ENCODE results near the gene ACTMAP. TPM values are rescaled to one million over a fixed set of nuclear protein-coding genes. Genes with fewer than 3 reads are reported as not detected.

The ACTMAP gene, protein sequence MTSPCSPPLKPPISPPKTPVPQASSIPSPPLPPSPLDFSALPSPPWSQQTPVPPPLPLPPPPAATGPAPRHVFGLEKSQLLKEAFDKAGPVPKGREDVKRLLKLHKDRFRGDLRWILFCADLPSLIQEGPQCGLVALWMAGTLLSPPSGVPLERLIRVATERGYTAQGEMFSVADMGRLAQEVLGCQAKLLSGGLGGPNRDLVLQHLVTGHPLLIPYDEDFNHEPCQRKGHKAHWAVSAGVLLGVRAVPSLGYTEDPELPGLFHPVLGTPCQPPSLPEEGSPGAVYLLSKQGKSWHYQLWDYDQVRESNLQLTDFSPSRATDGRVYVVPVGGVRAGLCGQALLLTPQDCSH
- 14.9 to 18.5 TPM (median 17.5 TPM) in 5 replicates for total RNA-seq (2022; extraction: Qiagen RNA extraction; ENCODE audit: low read depth)

DNA sequence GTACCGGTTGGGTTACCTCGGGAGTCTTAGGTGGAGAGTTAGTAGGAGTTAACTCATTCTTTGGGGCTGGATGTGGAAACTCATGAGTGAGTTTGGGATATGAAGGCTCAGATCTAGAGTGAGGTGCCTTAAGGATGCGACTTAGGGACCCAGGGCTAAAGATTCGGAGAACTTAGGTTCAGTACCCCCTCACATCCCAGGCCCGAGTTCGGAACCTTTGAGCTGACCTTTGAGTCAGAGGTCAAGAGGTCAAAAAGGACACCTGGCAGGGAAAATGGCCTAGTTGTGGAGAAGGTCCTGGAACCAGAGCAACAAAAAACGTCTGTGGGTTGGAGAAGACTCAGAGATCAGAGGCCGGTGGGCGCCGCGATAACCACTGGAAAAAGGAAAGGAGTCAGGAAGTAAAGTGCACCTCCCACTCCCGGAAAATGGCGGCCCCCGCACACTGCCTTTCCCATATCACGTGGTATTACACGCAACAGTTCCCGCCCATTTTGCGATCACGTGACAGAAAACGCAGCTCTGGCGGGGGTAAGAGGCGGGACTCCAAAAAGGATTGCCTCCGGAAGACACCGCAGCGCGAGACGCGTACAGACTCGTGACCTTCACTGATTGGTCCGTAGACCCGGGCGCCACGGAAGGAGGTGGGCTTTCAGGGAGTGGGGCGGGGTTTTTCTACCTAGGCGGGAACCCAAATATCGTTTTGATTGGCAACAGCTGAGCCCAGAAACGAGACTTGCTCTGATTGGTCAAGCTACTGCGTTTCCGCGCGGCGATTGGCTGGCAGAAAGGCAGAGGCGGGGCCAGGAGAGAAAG lies at the start of gene ACTMAP:
Gene ACTMAP (minus strand): TSS at position 420 of the 816 bp plus-strand sequence. CDS start 674 bp downstream, outside the sequence.

DNA sequence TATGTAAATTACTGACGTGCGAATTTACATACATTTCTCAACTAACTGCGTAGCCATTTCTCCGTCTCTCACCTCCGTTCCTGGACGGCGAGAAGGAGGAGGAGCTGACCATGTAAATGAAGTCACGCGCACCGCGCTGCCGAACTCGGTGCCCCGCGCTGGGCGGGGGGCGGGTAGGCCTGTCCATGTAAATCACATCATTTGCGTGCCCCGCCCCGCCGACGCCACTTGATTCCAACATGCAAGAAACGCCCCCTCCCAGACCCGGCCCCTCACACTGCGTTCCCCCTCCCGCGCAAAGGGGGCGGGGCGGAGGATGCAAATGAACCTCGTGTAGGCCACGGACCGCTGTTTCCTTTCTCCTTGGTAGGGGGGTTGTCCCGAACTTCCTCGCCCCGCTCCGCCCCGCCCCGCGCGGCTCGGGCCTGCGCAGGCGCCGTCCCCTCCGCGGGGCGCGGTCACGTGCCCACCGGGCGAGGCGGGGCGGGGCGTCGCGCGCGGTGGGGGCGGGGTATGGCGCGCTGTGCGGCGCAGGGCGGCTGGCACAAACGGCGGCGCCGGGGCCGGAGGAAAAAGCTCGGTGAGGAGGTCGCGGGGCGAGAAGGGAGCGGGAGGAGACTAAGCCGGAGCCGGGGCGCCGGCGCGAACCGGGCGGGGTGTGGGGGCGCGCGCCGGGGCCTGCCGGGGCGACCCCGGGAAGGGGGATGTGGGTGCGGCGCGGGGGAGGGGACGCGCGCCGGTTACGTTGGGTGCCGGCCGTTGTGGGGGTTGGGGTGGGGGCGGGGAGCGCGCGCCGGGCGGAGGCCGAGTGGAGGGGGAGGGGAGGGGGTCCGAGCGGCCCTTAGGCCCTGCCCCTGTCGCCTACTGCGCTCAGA lies 48.6 kb upstream of the ACTMAP start, which contains the start of gene EGLN2:
Gene EGLN2 (plus strand): TSS at position 509 of the 875 bp plus-strand sequence. CDS start 1,382 bp downstream, outside the sequence.

DNA sequence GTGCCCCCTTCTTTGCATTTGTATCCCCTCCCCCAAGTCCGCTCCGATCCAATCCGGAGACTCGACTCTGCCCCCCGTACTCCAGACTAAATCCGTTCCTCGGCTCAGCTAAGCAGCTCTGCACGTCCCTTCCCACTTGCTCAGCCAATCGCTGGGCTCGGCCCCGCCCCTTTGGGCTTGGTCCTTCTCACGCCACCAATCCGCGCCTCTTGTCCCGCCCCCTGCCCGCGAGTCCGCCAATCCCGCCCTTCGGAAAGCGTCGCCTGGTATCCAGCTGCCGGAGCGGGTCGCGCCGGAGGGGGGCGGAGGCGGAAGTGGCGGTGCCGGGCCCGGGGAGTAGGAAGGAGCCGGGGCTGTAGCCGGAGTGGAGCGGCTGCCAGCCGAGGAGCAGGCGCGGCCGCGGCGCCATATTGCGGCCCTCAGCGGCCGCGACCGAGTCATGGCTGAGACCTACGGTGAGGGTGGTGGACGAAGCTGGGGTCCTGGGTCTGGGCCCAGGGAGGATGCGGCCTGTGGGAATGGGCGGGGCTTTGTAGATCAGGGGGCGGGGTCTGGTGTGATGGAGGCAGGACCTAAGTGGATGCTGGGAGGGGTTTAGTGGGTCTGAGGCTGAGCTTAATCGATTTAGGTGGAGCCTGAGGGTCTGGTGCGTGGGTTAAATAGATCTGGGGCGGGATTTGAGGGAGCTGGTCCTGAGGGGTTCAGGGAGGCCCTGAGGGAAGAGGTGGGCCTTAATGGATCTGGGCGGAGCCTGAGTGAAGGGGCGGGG lies 27.8 kb upstream of the ACTMAP start, which contains the start of gene RAB4B:
Gene RAB4B (plus strand): TSS at position 311 of the 769 bp plus-strand sequence. CDS start 129 bp downstream, at position 440.

DNA sequence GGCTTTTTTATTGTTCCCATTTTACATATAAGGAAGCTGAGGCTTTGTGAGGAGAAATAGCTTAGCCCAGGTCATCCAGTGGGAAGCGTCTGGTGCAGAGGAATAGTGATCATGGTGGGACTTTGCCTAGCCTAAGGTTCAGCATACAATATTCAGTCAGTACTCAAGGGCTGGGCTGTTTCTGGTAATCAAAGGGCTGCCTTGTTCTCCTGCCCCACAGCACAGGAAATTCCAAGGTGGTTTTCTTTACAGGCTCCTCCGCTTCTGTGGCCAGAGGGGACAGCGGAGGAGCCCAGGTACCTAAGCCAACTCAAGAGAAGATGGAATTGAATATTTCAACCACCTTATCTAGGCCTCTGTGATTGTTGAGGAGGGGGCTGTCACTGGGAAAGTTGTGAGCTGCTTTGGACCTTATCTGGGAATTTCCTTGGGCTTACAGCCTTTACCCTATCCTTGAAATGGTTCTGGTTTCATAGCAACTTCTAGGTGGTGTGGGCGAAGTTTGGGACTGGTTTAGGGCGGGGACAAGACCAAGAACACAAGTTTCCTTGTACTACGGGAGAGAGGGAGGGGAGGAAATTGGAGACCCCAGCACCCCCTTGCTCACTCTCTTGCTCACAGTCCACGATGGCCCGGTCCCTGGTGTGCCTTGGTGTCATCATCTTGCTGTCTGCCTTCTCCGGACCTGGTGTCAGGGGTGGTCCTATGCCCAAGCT lies 24.8 kb upstream of the ACTMAP start, which contains the start of gene MIA:
Gene MIA (plus strand): TSS at position 606 of the 716 bp plus-strand sequence. CDS start 22 bp downstream, at position 628.

DNA sequence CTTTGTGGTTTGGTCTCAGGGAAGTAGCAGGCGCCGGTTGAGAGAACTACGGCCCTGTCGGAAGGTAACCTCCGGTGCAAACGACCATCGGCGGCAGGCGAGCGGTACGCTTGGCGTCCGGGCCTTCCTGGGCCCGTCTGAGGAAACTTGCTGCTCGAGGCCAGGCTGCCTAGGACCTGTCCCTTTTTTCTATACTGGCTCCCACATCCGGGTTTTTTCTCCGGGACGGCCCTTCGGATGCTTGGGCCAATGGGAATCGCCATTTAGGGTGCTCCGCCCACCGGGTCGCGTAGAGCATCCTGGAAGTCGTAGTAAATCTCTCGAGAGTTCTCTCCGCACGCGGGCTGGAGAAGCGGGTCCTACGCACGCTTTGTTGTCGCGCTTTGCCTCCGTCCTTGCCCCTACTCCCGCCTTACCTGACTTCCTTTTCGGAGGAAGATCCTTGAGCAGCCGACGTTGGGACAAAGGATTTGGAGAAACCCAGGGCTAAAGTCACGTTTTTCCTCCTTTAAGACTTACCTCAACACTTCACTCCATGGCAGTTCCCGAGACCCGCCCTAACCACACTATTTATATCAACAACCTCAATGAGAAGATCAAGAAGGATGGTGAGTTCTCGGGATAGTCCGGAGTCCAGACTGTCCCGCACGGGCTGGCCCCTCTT lies 729 bp upstream of the ACTMAP start, which contains the start of gene SNRPA:
Gene SNRPA (plus strand): TSS at position 330 of the 664 bp plus-strand sequence. CDS start 206 bp downstream, at position 536.

DNA sequence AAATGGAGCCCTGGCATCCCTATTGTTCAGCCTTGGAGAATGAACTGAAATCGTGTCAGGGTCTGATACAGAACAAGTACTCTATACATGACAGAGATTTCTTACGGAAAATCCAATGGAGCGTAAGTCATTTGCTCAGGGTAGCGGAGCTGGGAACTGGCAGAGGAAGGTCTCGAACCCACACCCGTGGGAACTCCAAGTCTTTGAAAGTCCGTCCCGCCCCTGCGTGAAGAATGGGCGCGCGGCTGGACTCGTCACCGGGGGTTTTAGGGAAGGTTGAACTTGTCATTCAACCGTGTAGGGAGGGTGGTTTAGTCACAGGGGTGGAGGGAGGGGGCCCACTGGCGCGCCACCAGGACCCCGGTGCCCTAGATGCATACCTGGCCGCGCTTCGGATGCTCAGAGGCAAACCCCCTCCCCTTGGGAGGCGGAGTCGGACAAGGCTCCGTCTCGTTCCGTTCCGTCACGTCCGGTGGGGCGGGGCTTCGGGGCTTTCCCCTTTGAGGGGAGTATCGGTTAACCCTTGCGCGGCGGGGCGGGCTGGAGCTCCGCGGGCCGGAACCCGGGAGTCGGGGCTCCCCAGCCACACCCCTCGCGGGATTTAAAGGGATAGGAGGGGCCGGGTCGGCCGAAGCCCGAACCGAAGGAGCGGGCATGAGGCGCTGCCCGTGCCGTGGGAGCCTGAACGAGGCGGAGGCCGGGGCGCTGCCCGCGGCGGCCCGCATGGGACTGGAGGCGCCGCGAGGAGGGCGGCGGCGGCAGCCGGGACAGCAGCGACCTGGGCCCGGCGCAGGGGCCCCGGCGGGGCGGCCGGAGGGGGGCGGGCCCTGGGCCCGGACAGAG lies 33.6 kb downstream of the ACTMAP start, which contains the start of the genes COQ8B and ITPKC:
Gene COQ8B (minus strand): TSS at position 405 of the 843 bp plus-strand sequence. CDS start 2,254 bp downstream, outside the sequence.
Gene ITPKC (plus strand): TSS at position 631 of the 843 bp plus-strand sequence. CDS start 24 bp downstream, at position 655.

Other genes with a start within 250 kb of the ACTMAP start
- gene SHKBP1, start 173.6 kb downstream of the ACTMAP start, total RNA-seq (2022; extraction: Qiagen RNA extraction; ENCODE audit: low read depth), result 102 to 140 TPM (median 128 TPM) in 5 replicates
- gene LTBP4, start 149.1 kb downstream of the ACTMAP start, total RNA-seq (2022; extraction: Qiagen RNA extraction; ENCODE audit: low read depth), result 39.9 to 56.8 TPM (median 50.4 TPM) in 5 replicates
- 55.3 to 82.4 TPM (median 72.5 TPM) in 5 replicates for gene NUMBL, start 59.8 kb downstream of the ACTMAP start, total RNA-seq (2022; extraction: Qiagen RNA extraction; ENCODE audit: low read depth)
- 74.3 to 95.8 TPM (median 86.7 TPM) in 5 replicates for gene COQ8B, start 33.6 kb downstream of the ACTMAP start, total RNA-seq (2022; extraction: Qiagen RNA extraction; ENCODE audit: low read depth)
- gene ITPKC, start 33.4 kb downstream of the ACTMAP start, total RNA-seq (2022; extraction: Qiagen RNA extraction; ENCODE audit: low read depth), result 29.6 to 39.9 TPM (median 35.7 TPM) in 5 replicates
- 146 to 179 TPM (median 154 TPM) in 5 replicates for gene SNRPA, start 726 bp upstream of the ACTMAP start, total RNA-seq (2022; extraction: Qiagen RNA extraction; ENCODE audit: low read depth)
- not detected in 5 replicates for gene MIA, start 25.0 kb upstream of the ACTMAP start, total RNA-seq (2022; extraction: Qiagen RNA extraction; ENCODE audit: low read depth)
- gene RAB4B, start 27.8 kb upstream of the ACTMAP start, total RNA-seq (2022; extraction: Qiagen RNA extraction; ENCODE audit: low read depth), result 14.1 to 21.1 TPM (median 18.3 TPM) in 5 replicates
- 74.8 to 93.5 TPM (median 90.2 TPM) in 5 replicates for gene EGLN2, start 48.7 kb upstream of the ACTMAP start, total RNA-seq (2022; extraction: Qiagen RNA extraction; ENCODE audit: low read depth)
- gene CYP2A6, start 100.0 kb upstream of the ACTMAP start, total RNA-seq (2022; extraction: Qiagen RNA extraction; ENCODE audit: low read depth), result not detected in 5 replicates
- not detected in 5 replicates for gene CYP2A7, start 131.8 kb upstream of the ACTMAP start, total RNA-seq (2022; extraction: Qiagen RNA extraction; ENCODE audit: low read depth)
- 0.03 TPM in 1 of 5 replicates, not detected in the others for gene CYP2B6, start 240.8 kb upstream of the ACTMAP start, total RNA-seq (2022; extraction: Qiagen RNA extraction; ENCODE audit: low read depth)

Data from A549 treated with GW870086 at 1 μM for 4 hours (cell line).